Mesendoderm (in vitro differentiated cells): Measurements from ENCODE around the gene SEC23IP. TPM values are rescaled to one million over a fixed set of nuclear protein-coding genes. Genes with fewer than 3 reads are reported as not detected.

ENCODE experiments used
- DNase-seq: peaks from one replicate; pipeline ENCODE4 v3.0.0; 2013
- H2AK5ac ChIP-seq: 2 replicates; pipeline ENCODE4 v1.6.1; 2013; ENCODE audit warnings: low read length, inconsistent platforms
- H2BK120ac ChIP-seq: 2 replicates; pipeline ENCODE4 v1.6.1; 2013; ENCODE audit warnings: low read depth, mild to moderate bottlenecking, low read length, moderate library complexity, mixed read lengths
- H2BK15ac ChIP-seq: replicated peaks from 2 replicates; pipeline ENCODE4 v1.6.1; 2013; ENCODE audit warnings: low read depth, mild to moderate bottlenecking, moderate library complexity
- H2BK5ac ChIP-seq: 2 replicates; pipeline ENCODE4 v1.6.1; 2013; ENCODE audit warnings: low read length, inconsistent platforms
- H3K18ac ChIP-seq: 2 replicates; pipeline ENCODE4 v1.6.1; 2013; ENCODE audit warnings: mild to moderate bottlenecking, low read length, mixed read lengths
- H3K23ac ChIP-seq: one replicate; pipeline ENCODE4 v1.6.1; 2013; ENCODE audit warnings: low read length
- H3K27ac ChIP-seq: 2 replicates; pipeline ENCODE4 v1.5.1; 2013; ENCODE audit warnings: low read depth, mild to moderate bottlenecking, inconsistent platforms, low read length, moderate library complexity
- H3K27me3 ChIP-seq: 2 replicates; pipeline ENCODE4 v1.6.1; 2013; ENCODE audit warnings: low read length, control low read depth, mild to moderate bottlenecking, inconsistent platforms; ENCODE audit not compliant: insufficient read depth, poor library complexity
- H3K36me3 ChIP-seq: 2 replicates; pipeline ENCODE4 v1.6.1; 2013; ENCODE audit warnings: low read length, inconsistent platforms; ENCODE audit not compliant: control insufficient read depth, insufficient read depth
- H3K4ac ChIP-seq: one replicate; pipeline ENCODE4 v1.6.1; 2013; ENCODE audit warnings: low read depth, mild to moderate bottlenecking, low read length, moderate library complexity
- H3K4me1 ChIP-seq: 2 replicates; pipeline ENCODE4 v1.6.1; 2013; ENCODE audit warnings: low read depth, low read length, inconsistent platforms; ENCODE audit not compliant: control insufficient read depth
- H3K4me2 ChIP-seq: 2 replicates; pipeline ENCODE4 v1.6.1; 2013; ENCODE audit warnings: low read length
- H3K4me3 ChIP-seq: 2 replicates; pipeline ENCODE4 v1.5.1; 2013; ENCODE audit warnings: mild to moderate bottlenecking, low read length
- H3K56ac ChIP-seq: one replicate; pipeline ENCODE4 v1.6.1; 2013; ENCODE audit warnings: low read length
- H3K79me1 ChIP-seq: 2 replicates; pipeline ENCODE4 v1.6.1; 2013; ENCODE audit warnings: low read length, inconsistent platforms
- H3K79me2 ChIP-seq: 2 replicates; pipeline ENCODE4 v1.6.1; 2013; ENCODE audit warnings: mild to moderate bottlenecking, low read length; ENCODE audit not compliant: control insufficient read depth, insufficient read depth
- H3K9ac ChIP-seq: 2 replicates; pipeline ENCODE4 v1.6.1; 2013; ENCODE audit warnings: low read length, inconsistent platforms
- H4K5ac ChIP-seq: one replicate; pipeline ENCODE4 v1.6.1; 2013; ENCODE audit warnings: low read length
- H4K8ac ChIP-seq: one replicate; pipeline ENCODE4 v1.6.1; 2013; ENCODE audit warnings: low read depth, mild to moderate bottlenecking, control low read depth, low read length, moderate library complexity
- WGBS: extraction: QIAGEN DNeasy Blood & Tissue Kit; methylation state at CpG from one replicate; pipeline ENCODE4 v1.1.7; 2013; ENCODE audit warnings: low lambda C conversion rate, missing lambda C conversion rate; ENCODE audit not compliant: insufficient coverage; ENCODE audit errors: extremely low coverage; 5-methylcytosine and 5-hydroxymethylcytosine counted together
- polyA plus RNA-seq, 2 experiments: library from polyadenylated mRNA; stranded (reverse); fragments of 200-250 nt; gene quantifications; one replicate each; pipeline ENCODE4 v1.2.3, GENCODE V29; 2013

Gene SEC23IP
- polyA plus RNA-seq (2013, experiment 1 of 2): 67.6 TPM
- polyA plus RNA-seq (2013, experiment 2 of 2): 67.2 TPM

DNA sequence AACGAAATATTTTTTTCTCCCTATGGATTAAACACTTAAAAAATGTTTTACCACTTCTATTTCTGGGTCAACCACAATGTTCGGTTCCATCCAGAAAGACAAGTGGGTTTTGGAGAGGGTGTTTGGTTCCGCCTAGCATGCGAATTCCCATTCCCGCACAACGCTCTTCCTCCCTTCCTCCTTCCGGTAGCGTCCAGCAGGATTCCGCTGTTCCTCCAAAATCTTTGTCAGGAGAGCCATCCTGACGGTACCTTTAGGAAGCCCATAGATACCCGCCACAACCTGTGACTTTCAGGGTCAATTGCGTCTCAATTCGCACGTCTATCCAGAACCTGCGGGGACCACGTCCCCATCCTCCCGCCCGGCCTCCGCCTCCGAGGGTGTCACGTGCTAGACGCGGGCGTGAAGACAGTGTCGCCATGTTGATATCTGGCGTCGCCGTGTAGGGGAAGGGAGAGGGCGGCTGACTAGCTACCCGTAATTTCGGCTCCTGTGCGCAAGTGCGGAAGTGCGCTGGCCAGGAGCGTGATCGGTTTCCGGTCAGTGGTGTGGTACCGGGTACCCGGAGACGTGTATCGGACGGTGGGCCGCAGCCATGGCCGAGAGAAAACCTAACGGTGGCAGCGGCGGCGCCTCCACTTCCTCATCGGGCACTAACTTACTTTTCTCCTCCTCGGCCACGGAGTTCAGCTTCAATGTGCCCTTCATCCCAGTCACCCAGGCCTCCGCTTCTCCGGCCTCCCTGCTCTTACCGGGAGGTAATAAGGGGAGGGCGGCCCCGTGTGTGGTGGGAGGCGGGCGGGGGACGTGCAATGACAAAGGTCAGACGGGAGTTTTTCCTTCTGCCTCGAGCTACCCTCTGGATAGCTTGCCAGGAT lies at the start of gene SEC23IP:
SEC23IP (plus strand) TSS at position 543 of the 878 bp plus-strand sequence; CDS start at position 596, 53 bp downstream.
- Histone ChIP-seq H3K27ac (peak within 1 kb of the TSS; percentile 75), H2BK5ac (peak within 1 kb of the TSS; percentile 71), H4K5ac (peak within 1 kb of the TSS; percentile 26), H3K79me1 (peaks cover 19% of the 10 kb centered on the region), H3K36me3 (peaks cover 2% of the 10 kb centered on the region), H3K9ac (peak within 1 kb of the TSS; percentile 97), H3K79me2 (peaks cover 46% of the 10 kb centered on the region), H2AK5ac (no peak within 1 kb of the TSS), H3K4me3 (peak within 1 kb of the TSS; percentile 96), H3K18ac (no peak within 1 kb of the TSS), H3K23ac (no peak within 1 kb of the TSS), H2BK120ac (no peak within 1 kb of the TSS), H3K4me2 (peak within 1 kb of the TSS; percentile 83), H3K56ac (peak within 1 kb of the TSS; percentile 97), H3K4me1 (peaks cover 4% of the 10 kb centered on the region), H3K4ac (peak within 1 kb of the TSS; percentile 19), H2BK15ac (no peak within 1 kb of the TSS), H4K8ac (no peak within 1 kb of the TSS), H3K27me3 (no peaks in the 10 kb centered on the region)
- no CpG with 5 or more reads among the region's 61 CpGs for WGBS
- DNase-seq: peak; percentile 98

DNA sequence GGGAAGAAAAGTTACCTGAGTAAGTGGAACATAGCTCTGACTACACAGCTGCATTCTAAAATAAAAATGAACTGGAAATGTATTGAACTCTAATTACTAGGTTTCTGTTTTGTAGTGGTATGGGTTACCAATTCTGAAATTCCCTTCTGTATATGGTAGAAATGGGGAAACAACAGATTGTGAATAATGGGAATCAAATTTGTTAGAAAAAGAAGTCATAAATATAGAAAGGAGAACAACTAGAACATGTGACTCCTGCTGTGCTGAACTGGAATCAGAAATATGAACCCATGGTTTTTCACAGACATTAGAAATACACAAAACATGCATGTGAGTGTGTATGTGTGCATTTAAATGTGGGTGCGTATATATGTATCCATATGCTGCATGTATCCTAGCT lies 46.9 kb upstream of the SEC23IP start:
- no peak overlapping the region for H3K18ac ChIP-seq
- H2BK15ac ChIP-seq: no peak overlapping the region
- no peak for DNase-seq
- no peak overlapping the region for H3K9ac ChIP-seq
- H3K79me1 ChIP-seq: peaks cover 4% of the 10 kb centered on the region
- H2AK5ac ChIP-seq: no peak overlapping the region
- no peak overlapping the region for H4K5ac ChIP-seq
- H3K4me3 ChIP-seq: no peak overlapping the region
- H3K79me2 ChIP-seq: no peaks in the 10 kb centered on the region
- no peak overlapping the region for H3K23ac ChIP-seq
- WGBS: no CpG with 5 or more reads among the region's 1 CpG
- H3K4ac ChIP-seq: no peak overlapping the region
- H3K4me2 ChIP-seq: no peak overlapping the region
- H3K4me1 ChIP-seq: no peaks in the 10 kb centered on the region
- H3K27ac ChIP-seq: no peak overlapping the region
- no peak overlapping the region for H4K8ac ChIP-seq
- no peaks in the 10 kb centered on the region for H3K27me3 ChIP-seq
- H3K36me3 ChIP-seq: peaks cover 9% of the 10 kb centered on the region
- no peak overlapping the region for H3K56ac ChIP-seq
- no peak overlapping the region for H2BK120ac ChIP-seq
- no peak overlapping the region for H2BK5ac ChIP-seq

GRCh38 chr10:119849031-119849789 lies 43.3 kb upstream of the SEC23IP start:
- H2BK120ac ChIP-seq: peak overlapping the region; percentile 73
- H3K79me2 ChIP-seq: no peaks in the 10 kb centered on the region
- peak overlapping the region; percentile 55 for H3K4ac ChIP-seq
- no peak overlapping the region for H3K23ac ChIP-seq
- no CpG with 5 or more reads among the region's 6 CpGs for WGBS
- H3K4me3 ChIP-seq: no peak overlapping the region
- no peak overlapping the region for H2BK15ac ChIP-seq
- DNase-seq: peak; percentile 93
- H3K4me2 ChIP-seq: no peak overlapping the region
- no peak overlapping the region for H4K8ac ChIP-seq
- no peak overlapping the region for H2AK5ac ChIP-seq
- peaks cover 2% of the 10 kb centered on the region for H3K36me3 ChIP-seq
- no peak overlapping the region for H3K56ac ChIP-seq
- no peaks in the 10 kb centered on the region for H3K4me1 ChIP-seq
- H3K27me3 ChIP-seq: no peaks in the 10 kb centered on the region
- H3K27ac ChIP-seq: peak overlapping the region; percentile 55
- no peak overlapping the region for H3K9ac ChIP-seq
- peaks cover 2% of the 10 kb centered on the region for H3K79me1 ChIP-seq
- H2BK5ac ChIP-seq: no peak overlapping the region
- no peak overlapping the region for H4K5ac ChIP-seq
- peak overlapping the region; percentile 75 for H3K18ac ChIP-seq

- Histone ChIP-seq H3K9ac (no peak overlapping the region), H3K4me2 (no peak overlapping the region), H2BK120ac (no peak overlapping the region), H3K56ac (no peak overlapping the region), H2AK5ac (no peak overlapping the region), H2BK5ac (no peak overlapping the region), H3K4ac (no peak overlapping the region), H3K27me3 (no peaks in the 10 kb centered on the region), H3K23ac (no peak overlapping the region), H3K79me2 (no peaks in the 10 kb centered on the region), H3K4me3 (no peak overlapping the region), H3K36me3 (peaks cover 2% of the 10 kb centered on the region), H3K18ac (no peak overlapping the region), H3K27ac (peak overlapping the region; percentile 66), H3K79me1 (no peaks in the 10 kb centered on the region), H4K5ac (no peak overlapping the region), H3K4me1 (no peaks in the 10 kb centered on the region), H2BK15ac (no peak overlapping the region), H4K8ac (no peak overlapping the region)
- no CpG with 5 or more reads among the region's 3 CpGs for WGBS
- DNase-seq: no peak
Measured at GRCh38 chr10:119849944-119850343, 42.6 kb upstream of the SEC23IP start.

- no peak overlapping the region for H3K4me3 ChIP-seq
- no peak overlapping the region for H4K8ac ChIP-seq
- no peak overlapping the region for H2BK120ac ChIP-seq
- H3K23ac ChIP-seq: no peak overlapping the region
- no peak for DNase-seq
- H3K4me1 ChIP-seq: no peaks in the 10 kb centered on the region
- no peak overlapping the region for H3K4ac ChIP-seq
- no peaks in the 10 kb centered on the region for H3K79me2 ChIP-seq
- H3K27me3 ChIP-seq: no peaks in the 10 kb centered on the region
- H2AK5ac ChIP-seq: no peak overlapping the region
- peaks cover 2% of the 10 kb centered on the region for H3K36me3 ChIP-seq
- no CpG with 5 or more reads among the region's 6 CpGs for WGBS
- H3K56ac ChIP-seq: no peak overlapping the region
- H3K79me1 ChIP-seq: no peaks in the 10 kb centered on the region
- no peak overlapping the region for H2BK15ac ChIP-seq
- H2BK5ac ChIP-seq: no peak overlapping the region
- no peak overlapping the region for H3K27ac ChIP-seq
- H4K5ac ChIP-seq: no peak overlapping the region
- no peak overlapping the region for H3K4me2 ChIP-seq
- H3K9ac ChIP-seq: no peak overlapping the region
- no peak overlapping the region for H3K18ac ChIP-seq
Measured at GRCh38 chr10:119852277-119852676, 40.3 kb upstream of the SEC23IP start.
